HEK293 (cell line): ENCODE results near the gene ANKRD49.

Source experiments
- KLF9 ChIP-seq: fragments of 450-650 bp; formaldehyde crosslinking; IDR thresholded peaks from 2 replicates; pipeline ENCODE4 v1.5.1; 2016; ENCODE audit warnings: missing biosample characterization, missing genetic modification characterization, low read depth
- TCF7L2 ChIP-seq: IDR thresholded peaks from 2 replicates; pipeline ENCODE4 v1.6.1; 2011; ENCODE audit warnings: low read depth, mild to moderate bottlenecking, inconsistent platforms, low read length, moderate library complexity, borderline replicate concordance
- ZBTB17 ChIP-seq: fragments of 450-650 bp; formaldehyde crosslinking; IDR thresholded peaks from 2 replicates; pipeline ENCODE4 v1.5.1; 2016; ENCODE audit warnings: missing biosample characterization, missing genetic modification characterization
- ZFHX2 ChIP-seq: fragments of 450-650 bp; formaldehyde crosslinking; conservative IDR thresholded peaks from 2 replicates; pipeline ENCODE4 v1.5.1; 2016; ENCODE audit warnings: missing biosample characterization, missing genetic modification characterization
- ZNF214 ChIP-seq: fragments of 450-650 bp; formaldehyde crosslinking; IDR thresholded peaks from 2 replicates; pipeline ENCODE4 v1.5.1; 2017; ENCODE audit warnings: missing biosample characterization, mild to moderate bottlenecking, missing genetic modification characterization, borderline replicate concordance
- ZNF24 ChIP-seq: fragments of 450-650 bp; formaldehyde crosslinking; IDR thresholded peaks from 2 replicates; pipeline ENCODE4 v1.5.1; 2016; ENCODE audit warnings: missing biosample characterization, missing genetic modification characterization
- ZNF837 ChIP-seq: fragments of 450-650 bp; formaldehyde crosslinking; IDR thresholded peaks from 2 replicates; pipeline ENCODE4 v1.5.1; 2016; ENCODE audit warnings: missing biosample characterization, missing genetic modification characterization
- TF ChIP-seq, protein P1 (sequence below): fragments of 450-650 bp; formaldehyde crosslinking; IDR thresholded peaks from 2 replicates; pipeline ENCODE4; 2016; ENCODE audit warnings: missing biosample characterization, missing genetic modification characterization
- TF ChIP-seq, protein P2 (sequence below): fragments of 450-650 bp; formaldehyde crosslinking; IDR thresholded peaks from 2 replicates; pipeline ENCODE4 v1.5.1; 2016; ENCODE audit warnings: missing biosample characterization, missing genetic modification characterization
- TF ChIP-seq, protein P3 (sequence below): fragments of 450-650 bp; formaldehyde crosslinking; IDR thresholded peaks from 2 replicates; pipeline ENCODE4 v1.5.1; 2016; ENCODE audit warnings: missing biosample characterization, missing genetic modification characterization
- TF ChIP-seq, protein P4 (sequence below): fragments of 450-650 bp; formaldehyde crosslinking; IDR thresholded peaks from 2 replicates; pipeline ENCODE4 v1.5.1; 2016; ENCODE audit warnings: missing biosample characterization, missing genetic modification characterization
- TF ChIP-seq, protein P5 (sequence below): fragments of 450-650 bp; formaldehyde crosslinking; IDR thresholded peaks from 2 replicates; pipeline ENCODE4 v1.5.1; 2016; ENCODE audit warnings: missing biosample characterization, missing genetic modification characterization

DNA sequence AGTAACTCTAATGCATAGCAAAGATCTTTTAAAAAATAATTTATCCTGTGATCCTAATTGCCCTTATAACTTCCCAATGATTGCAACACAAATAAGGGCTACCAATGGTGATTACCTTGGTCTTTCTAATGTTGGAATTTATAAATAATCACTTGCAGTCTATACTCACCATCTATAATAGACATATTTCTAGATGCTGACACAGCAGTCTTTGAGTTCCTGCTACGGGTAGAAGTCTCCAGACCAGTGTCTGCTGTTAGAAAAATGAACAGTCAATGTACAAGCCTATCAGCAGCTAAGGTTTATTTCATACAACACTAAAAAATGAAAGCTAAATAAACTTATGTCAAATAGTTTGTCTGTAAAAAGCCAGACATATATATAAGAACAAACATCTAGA, 48.1 kb upstream of the ANKRD49 start:
- TF ChIP-seq, protein P1, sequence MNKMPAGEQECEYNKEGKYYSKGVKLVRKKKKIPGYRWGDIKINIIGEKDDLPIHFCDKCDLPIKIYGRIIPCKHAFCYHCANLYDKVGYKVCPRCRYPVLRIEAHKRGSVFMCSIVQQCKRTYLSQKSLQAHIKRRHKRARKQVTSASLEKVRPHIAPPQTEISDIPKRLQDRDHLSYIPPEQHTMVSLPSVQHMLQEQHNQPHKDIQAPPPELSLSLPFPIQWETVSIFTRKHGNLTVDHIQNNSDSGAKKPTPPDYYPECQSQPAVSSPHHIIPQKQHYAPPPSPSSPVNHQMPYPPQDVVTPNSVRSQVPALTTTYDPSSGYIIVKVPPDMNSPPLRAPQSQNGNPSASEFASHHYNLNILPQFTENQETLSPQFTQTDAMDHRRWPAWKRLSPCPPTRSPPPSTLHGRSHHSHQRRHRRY (tag by site-specific recombination): no peak
- no peak for TF ChIP-seq ZFHX2
- no peak for TF ChIP-seq ZNF214 (tag by site-specific recombination)
- no peak for TF ChIP-seq ZNF24
- TF ChIP-seq, protein P2, sequence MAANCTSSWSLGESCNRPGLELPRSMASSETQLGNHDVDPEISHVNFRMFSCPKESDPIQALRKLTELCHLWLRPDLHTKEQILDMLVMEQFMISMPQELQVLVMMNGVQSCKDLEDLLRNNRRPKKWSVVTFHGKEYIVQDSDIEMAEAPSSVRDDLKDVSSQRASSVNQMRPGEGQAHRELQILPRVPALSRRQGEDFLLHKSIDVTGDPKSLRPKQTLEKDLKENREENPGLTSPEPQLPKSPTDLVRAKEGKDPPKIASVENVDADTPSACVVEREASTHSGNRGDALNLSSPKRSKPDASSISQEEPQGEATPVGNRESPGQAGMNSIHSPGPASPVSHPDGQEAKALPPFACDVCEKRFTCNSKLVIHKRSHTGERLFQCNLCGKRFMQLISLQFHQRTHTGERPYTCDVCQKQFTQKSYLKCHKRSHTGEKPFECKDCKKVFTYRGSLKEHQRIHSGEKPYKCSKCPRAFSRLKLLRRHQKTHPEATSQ (tag by site-specific recombination): no peak
- TF ChIP-seq KLF9: no peak
- no peak for TF ChIP-seq ZNF837
- TF ChIP-seq, protein P3, sequence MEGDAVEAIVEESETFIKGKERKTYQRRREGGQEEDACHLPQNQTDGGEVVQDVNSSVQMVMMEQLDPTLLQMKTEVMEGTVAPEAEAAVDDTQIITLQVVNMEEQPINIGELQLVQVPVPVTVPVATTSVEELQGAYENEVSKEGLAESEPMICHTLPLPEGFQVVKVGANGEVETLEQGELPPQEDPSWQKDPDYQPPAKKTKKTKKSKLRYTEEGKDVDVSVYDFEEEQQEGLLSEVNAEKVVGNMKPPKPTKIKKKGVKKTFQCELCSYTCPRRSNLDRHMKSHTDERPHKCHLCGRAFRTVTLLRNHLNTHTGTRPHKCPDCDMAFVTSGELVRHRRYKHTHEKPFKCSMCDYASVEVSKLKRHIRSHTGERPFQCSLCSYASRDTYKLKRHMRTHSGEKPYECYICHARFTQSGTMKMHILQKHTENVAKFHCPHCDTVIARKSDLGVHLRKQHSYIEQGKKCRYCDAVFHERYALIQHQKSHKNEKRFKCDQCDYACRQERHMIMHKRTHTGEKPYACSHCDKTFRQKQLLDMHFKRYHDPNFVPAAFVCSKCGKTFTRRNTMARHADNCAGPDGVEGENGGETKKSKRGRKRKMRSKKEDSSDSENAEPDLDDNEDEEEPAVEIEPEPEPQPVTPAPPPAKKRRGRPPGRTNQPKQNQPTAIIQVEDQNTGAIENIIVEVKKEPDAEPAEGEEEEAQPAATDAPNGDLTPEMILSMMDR (tag by site-specific recombination): no peak
- TF ChIP-seq, protein P4, sequence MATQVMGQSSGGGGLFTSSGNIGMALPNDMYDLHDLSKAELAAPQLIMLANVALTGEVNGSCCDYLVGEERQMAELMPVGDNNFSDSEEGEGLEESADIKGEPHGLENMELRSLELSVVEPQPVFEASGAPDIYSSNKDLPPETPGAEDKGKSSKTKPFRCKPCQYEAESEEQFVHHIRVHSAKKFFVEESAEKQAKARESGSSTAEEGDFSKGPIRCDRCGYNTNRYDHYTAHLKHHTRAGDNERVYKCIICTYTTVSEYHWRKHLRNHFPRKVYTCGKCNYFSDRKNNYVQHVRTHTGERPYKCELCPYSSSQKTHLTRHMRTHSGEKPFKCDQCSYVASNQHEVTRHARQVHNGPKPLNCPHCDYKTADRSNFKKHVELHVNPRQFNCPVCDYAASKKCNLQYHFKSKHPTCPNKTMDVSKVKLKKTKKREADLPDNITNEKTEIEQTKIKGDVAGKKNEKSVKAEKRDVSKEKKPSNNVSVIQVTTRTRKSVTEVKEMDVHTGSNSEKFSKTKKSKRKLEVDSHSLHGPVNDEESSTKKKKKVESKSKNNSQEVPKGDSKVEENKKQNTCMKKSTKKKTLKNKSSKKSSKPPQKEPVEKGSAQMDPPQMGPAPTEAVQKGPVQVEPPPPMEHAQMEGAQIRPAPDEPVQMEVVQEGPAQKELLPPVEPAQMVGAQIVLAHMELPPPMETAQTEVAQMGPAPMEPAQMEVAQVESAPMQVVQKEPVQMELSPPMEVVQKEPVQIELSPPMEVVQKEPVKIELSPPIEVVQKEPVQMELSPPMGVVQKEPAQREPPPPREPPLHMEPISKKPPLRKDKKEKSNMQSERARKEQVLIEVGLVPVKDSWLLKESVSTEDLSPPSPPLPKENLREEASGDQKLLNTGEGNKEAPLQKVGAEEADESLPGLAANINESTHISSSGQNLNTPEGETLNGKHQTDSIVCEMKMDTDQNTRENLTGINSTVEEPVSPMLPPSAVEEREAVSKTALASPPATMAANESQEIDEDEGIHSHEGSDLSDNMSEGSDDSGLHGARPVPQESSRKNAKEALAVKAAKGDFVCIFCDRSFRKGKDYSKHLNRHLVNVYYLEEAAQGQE: no peak
- no peak for TF ChIP-seq TCF7L2
- TF ChIP-seq ZBTB17 (tag by site-specific recombination): no peak
- TF ChIP-seq, protein P5, sequence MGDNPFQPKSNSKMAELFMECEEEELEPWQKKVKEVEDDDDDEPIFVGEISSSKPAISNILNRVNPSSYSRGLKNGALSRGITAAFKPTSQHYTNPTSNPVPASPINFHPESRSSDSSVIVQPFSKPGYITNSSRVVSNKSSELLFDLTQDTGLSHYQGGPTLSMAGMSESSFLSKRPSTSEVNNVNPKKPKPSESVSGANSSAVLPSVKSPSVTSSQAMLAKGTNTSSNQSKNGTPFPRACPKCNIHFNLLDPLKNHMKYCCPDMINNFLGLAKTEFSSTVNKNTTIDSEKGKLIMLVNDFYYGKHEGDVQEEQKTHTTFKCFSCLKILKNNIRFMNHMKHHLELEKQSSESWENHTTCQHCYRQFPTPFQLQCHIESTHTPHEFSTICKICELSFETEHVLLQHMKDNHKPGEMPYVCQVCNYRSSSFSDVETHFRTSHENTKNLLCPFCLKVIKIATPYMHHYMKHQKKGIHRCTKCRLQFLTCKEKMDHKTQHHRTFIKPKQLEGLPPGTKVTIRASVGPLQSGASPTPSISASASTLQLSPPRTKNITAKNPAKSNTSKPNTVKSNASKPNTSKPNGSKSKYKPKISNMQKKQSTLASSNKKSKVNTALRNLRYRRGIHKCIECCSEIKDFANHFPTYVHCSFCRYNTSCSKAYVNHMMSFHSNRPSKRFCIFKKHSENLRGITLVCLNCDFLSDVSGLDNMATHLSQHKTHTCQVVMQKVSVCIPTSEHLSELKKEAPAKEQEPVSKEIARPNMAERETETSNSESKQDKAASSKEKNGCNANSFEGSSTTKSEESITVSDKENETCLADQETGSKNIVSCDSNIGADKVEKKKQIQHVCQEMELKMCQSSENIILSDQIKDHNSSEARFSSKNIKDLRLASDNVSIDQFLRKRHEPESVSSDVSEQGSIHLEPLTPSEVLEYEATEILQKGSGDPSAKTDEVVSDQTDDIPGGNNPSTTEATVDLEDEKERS (tag by site-specific recombination): no peak
